CD8-positive, alpha-beta memory T cell (primary cell): ENCODE measurements around the gene HNRNPD. TPM values are rescaled to one million over a fixed set of nuclear protein-coding genes. Genes with fewer than 3 reads are reported as not detected.
"Not testable (repeated sequence)": the region's sequence is repeated elsewhere in the genome, so short reads cannot be mapped to it uniquely, and the experiment has no call there.

Experiments
- CTCF ChIA-PET: fragments of 350-600 bp; sonication (Branson Sonifier 250); formaldehyde crosslinking; loops from one replicate; lab custom pipeline; 2021; ENCODE audit warnings: antibody characterized with exemption; lab: Charles Lee
- POLR2A ChIA-PET: fragments of 350-600 bp; sonication (Branson Sonifier 250); formaldehyde crosslinking; loops from one replicate; lab custom pipeline; 2021; ENCODE audit warnings: antibody characterized with exemption; lab: Charles Lee
- DNase-seq, 5 donors: peaks; one replicate each; pipeline versions ENCODE4 v3.0.0 to v3.0.0-alpha.2; 2020 to 2022; ENCODE audit warnings: mixed read lengths in 1 of 5
- H3K27ac ChIP-seq: one replicate; pipeline ENCODE4 v1.7.0; 2013; ENCODE audit warnings: low read depth, mild to moderate bottlenecking, low read length, moderate library complexity
- H3K27me3 ChIP-seq: 2 replicates; pipeline ENCODE4 v1.7.0; 2013; ENCODE audit warnings: low read length, mild to moderate bottlenecking; ENCODE audit not compliant: insufficient read depth, poor library complexity, severe bottlenecking
- H3K36me3 ChIP-seq: 2 replicates; pipeline ENCODE4 v1.7.0; 2013; ENCODE audit warnings: mild to moderate bottlenecking, low read length, moderate library complexity; ENCODE audit not compliant: insufficient read depth
- H3K4me1 ChIP-seq: 2 replicates; pipeline ENCODE4 v1.7.0; 2013; ENCODE audit warnings: mild to moderate bottlenecking, low read length, moderate library complexity; ENCODE audit not compliant: insufficient read depth
- H3K4me3 ChIP-seq: 2 replicates; pipeline ENCODE4 v1.7.0; 2013; ENCODE audit warnings: mild to moderate bottlenecking, low read length
- H3K9me3 ChIP-seq: 2 replicates; pipeline ENCODE4 v1.7.0; 2013; ENCODE audit warnings: mild to moderate bottlenecking, low read length
- H3K27ac Mint-ChIP-seq, 8 donors: one replicate each; pipeline ENCODE4 v1.8.0; 2020 to 2021; ENCODE audit warnings: mixed read lengths in 8 of 8, mild to moderate bottlenecking in 6 of 8, inconsistent platforms in 3 of 8, moderate library complexity in 3 of 8
- H3K27me3 Mint-ChIP-seq, 2 donors: one replicate each; pipeline ENCODE4 v1.8.0; 2020 to 2021; ENCODE audit warnings: mixed read lengths in 2 of 2, mild to moderate bottlenecking in 1 of 2, moderate library complexity in 1 of 2
- H3K36me3 Mint-ChIP-seq, 3 donors: one replicate each; pipeline ENCODE4 v1.8.0; 2020 to 2021; ENCODE audit warnings: mixed read lengths in 3 of 3, inconsistent platforms in 1 of 3, mild to moderate bottlenecking in 1 of 3
- H3K4me1 Mint-ChIP-seq, 3 donors: one replicate each; pipeline ENCODE4 v1.8.0; 2020 to 2021; ENCODE audit warnings: mixed read lengths in 3 of 3, inconsistent platforms in 1 of 3, mild to moderate bottlenecking in 1 of 3
- H3K4me3 Mint-ChIP-seq, 7 donors: one replicate each; pipeline ENCODE4 v1.8.0; 2020 to 2021; ENCODE audit warnings: mixed read lengths in 7 of 7, mild to moderate bottlenecking in 6 of 7, moderate library complexity in 4 of 7, inconsistent platforms in 2 of 7
- H3K9me3 Mint-ChIP-seq, 5 donors: one replicate each; pipeline ENCODE4 v1.8.0; 2020 to 2022; ENCODE audit warnings: mixed read lengths in 5 of 5, mild to moderate bottlenecking in 3 of 5, moderate library complexity in 2 of 5, inconsistent platforms in 1 of 5
- polyA plus RNA-seq: library from polyadenylated mRNA; unstranded; fragments of 300-500 nt; fragmentation: Illumina TruSeq; gene quantifications from one replicate; pipeline ENCODE4 v1.2.3, GENCODE V29; 2021
- total RNA-seq, 2 experiments: library from RNA; stranded (reverse); gene quantifications; one replicate each; pipeline ENCODE4 v1.2.3, GENCODE V29; 2021

Gene HNRNPD
- total and polyA plus RNA-seq, 3 experiments from 2014 or later: 271 to 475 (median 452) TPM

GRCh38 chr4:82372517-82373485, 990 bp downstream of the HNRNPD start:
- Mint-ChIP-seq H3K4me3 (peak overlapping the region; percentile 94 to 99 (median 98)), H3K27ac (peak overlapping the region; percentile 96 to 100 (median 99)), H3K9me3 (no peaks in the 10 kb centered on the region), H3K36me3 (peaks cover 0 to 60% (median 8%) of the 10 kb centered on the region in 3 donors), H3K27me3 (peaks cover 0 to 11% of the 10 kb centered on the region in 2 donors), H3K4me1 (peaks cover 55 to 71% (median 69%) of the 10 kb centered on the region in 3 donors)
- peaks cover 58% of the 10 kb centered on the region for H3K4me1 ChIP-seq
- H3K9me3 ChIP-seq: no peaks in the 10 kb centered on the region
- H3K4me3 ChIP-seq: peak overlapping the region; percentile 78
- peak overlapping the region; percentile 92 for H3K27ac ChIP-seq
- ChIA-PET POLR2A (interaction anchor here (0.8 to 2.3 kb wide), 3 partner anchors 56 to 1084 kb away, joined by 3 to 31 read pairs (median 4); partner anchors contain the start of gene HNRNPDL), CTCF (interaction anchor here (1.5 to 4.9 kb wide), 4 partner anchors 12 to 104 kb away, joined by 3 to 31 read pairs (median 8); partner anchors contain the start of gene HNRNPDL)
- peak; percentile 60 to 76 (median 63) for DNase-seq
- H3K36me3 ChIP-seq: peaks cover 8% of the 10 kb centered on the region
- no peaks in the 10 kb centered on the region for H3K27me3 ChIP-seq

- peaks cover 0 to 11% of the 10 kb centered on the region in 2 donors for H3K27me3 Mint-ChIP-seq
- peaks cover 65 to 78% (median 78%) of the 10 kb centered on the region in 3 donors for H3K4me1 Mint-ChIP-seq
- peak overlapping the region; percentile 92 for H3K27ac ChIP-seq
Observed at GRCh38 chr4:82371497-82371896, 2.3 kb downstream of the HNRNPD start.

GRCh38 chr4:82367438-82368097, 6.2 kb downstream of the HNRNPD start:
- CTCF ChIA-PET: interaction anchor here (2.1 to 2.5 kb wide), 2 partner anchors 11 to 13 kb away, joined by 6 to 9 read pairs; no protein-coding TSS in a partner anchor
- no peak for DNase-seq
- peaks cover 0 to 1% of the 10 kb centered on the region in 2 donors for H3K27me3 Mint-ChIP-seq
- Histone ChIP-seq H3K27ac (no peak overlapping the region), H3K9me3 (no peaks in the 10 kb centered on the region), H3K4me3 (no peak overlapping the region), H3K36me3 (peaks cover 13% of the 10 kb centered on the region), H3K4me1 (peaks cover 91% of the 10 kb centered on the region), H3K27me3 (no peaks in the 10 kb centered on the region)
- peak overlapping the region; percentile 41 to 99 (median 53) for H3K4me3 Mint-ChIP-seq
- H3K4me1 Mint-ChIP-seq: peaks cover 83 to 98% (median 97%) of the 10 kb centered on the region in 3 donors
- H3K9me3 Mint-ChIP-seq: no peaks in the 10 kb centered on the region
- H3K36me3 Mint-ChIP-seq: peaks cover 0 to 78% (median 8%) of the 10 kb centered on the region in 3 donors
- H3K27ac Mint-ChIP-seq: peak overlapping the region; percentile 11 to 86 (median 63)
- POLR2A ChIA-PET: interaction anchor here (0.6 to 0.9 kb wide), 2 partner anchors 62 to 757 kb away, joined by 3 to 4 read pairs; no protein-coding TSS in a partner anchor

More at GRCh38 chr4:82371497-82371896, 2.3 kb downstream of the HNRNPD start:
- peaks cover 13% of the 10 kb centered on the region for H3K36me3 ChIP-seq
- ChIA-PET CTCF (interaction anchor here (1.5 to 4.9 kb wide), 4 partner anchors 11 to 103 kb away, joined by 3 to 31 read pairs (median 8); partner anchors contain the start of gene HNRNPDL), POLR2A (interaction anchor here (1.2 to 2.3 kb wide), 2 partner anchors 58 to 60 kb away, joined by 4 to 31 read pairs; partner anchors contain the start of gene HNRNPDL)
- DNase-seq: no peak
- no peaks in the 10 kb centered on the region for H3K27me3 ChIP-seq
- H3K4me3 Mint-ChIP-seq: peak overlapping the region; percentile 94 to 99 (median 98)
- no peaks in the 10 kb centered on the region for H3K9me3 Mint-ChIP-seq
- peaks cover 69% of the 10 kb centered on the region for H3K4me1 ChIP-seq
- H3K4me3 ChIP-seq: peak overlapping the region; percentile 78
- peaks cover 0 to 72% (median 5%) of the 10 kb centered on the region in 3 donors for H3K36me3 Mint-ChIP-seq
- H3K9me3 ChIP-seq: no peaks in the 10 kb centered on the region
- peak overlapping the region; percentile 63 to 100 (median 99) for H3K27ac Mint-ChIP-seq

- peaks cover 87 to 99% (median 98%) of the 10 kb centered on the region in 3 donors for H3K4me1 Mint-ChIP-seq
- not testable (repeated sequence) for H3K9me3 ChIP-seq, DNase-seq, H3K27ac ChIP-seq, H3K4me3 ChIP-seq, H3K9me3 Mint-ChIP-seq, H3K27me3 Mint-ChIP-seq, H3K27me3 ChIP-seq
- Histone ChIP-seq H3K36me3 (peaks cover 13% of the 10 kb centered on the region), H3K4me1 (peaks cover 94% of the 10 kb centered on the region)
- H3K27ac Mint-ChIP-seq: peak overlapping the region; percentile 46 to 82 (median 64)
- peak overlapping the region in 6 of 7 donors; percentile 48 to 99 (median 64) for H3K4me3 Mint-ChIP-seq
- H3K36me3 Mint-ChIP-seq: peaks cover 0 to 74% (median 5%) of the 10 kb centered on the region in 3 donors
- ChIA-PET POLR2A (interaction anchor here (0.8 kb wide), 1 partner anchor 58 kb away, joined by 3 read pairs; no protein-coding TSS in a partner anchor), CTCF (interaction anchor here (0.8 to 2.5 kb wide), 3 partner anchors 9 to 63 kb away, joined by 4 to 9 read pairs (median 6); no protein-coding TSS in a partner anchor)
Observed at GRCh38 chr4:82366431-82366830, 7.4 kb downstream of the HNRNPD start.

GRCh38 chr4:82363896-82364487, 9.8 kb downstream of the HNRNPD start:
- Histone ChIP-seq H3K9me3 (no peaks in the 10 kb centered on the region), H3K27ac (no peak overlapping the region), H3K4me1 (peaks cover 95% of the 10 kb centered on the region), H3K36me3 (peaks cover 12% of the 10 kb centered on the region), H3K4me3 (no peak overlapping the region), H3K27me3 (no peaks in the 10 kb centered on the region)
- H3K27me3 Mint-ChIP-seq: no peaks in the 10 kb centered on the region
- POLR2A ChIA-PET: no interaction called here
- H3K36me3 Mint-ChIP-seq: peaks cover 0 to 65% (median 9%) of the 10 kb centered on the region in 3 donors
- H3K9me3 Mint-ChIP-seq: no peaks in the 10 kb centered on the region
- H3K4me1 Mint-ChIP-seq: peaks cover 90 to 99% (median 98%) of the 10 kb centered on the region in 3 donors
- H3K27ac Mint-ChIP-seq: peak overlapping the region; percentile 57 to 83 (median 74)
- no peak for DNase-seq
- H3K4me3 Mint-ChIP-seq: peak overlapping the region in 5 of 7 donors; percentile 10 to 68 (median 46)
- CTCF ChIA-PET: no interaction called here

- H3K36me3 Mint-ChIP-seq: peaks cover 0 to 65% (median 10%) of the 10 kb centered on the region in 3 donors
- ChIA-PET CTCF (no interaction called here), POLR2A (interaction anchor here (1.6 kb wide), 1 partner anchor 67 kb away, joined by 3 read pairs; no protein-coding TSS in a partner anchor)
- peak overlapping the region; percentile 11 to 95 (median 66) for H3K27ac Mint-ChIP-seq
- H3K9me3 Mint-ChIP-seq: no peaks in the 10 kb centered on the region
- Histone ChIP-seq H3K27me3 (no peaks in the 10 kb centered on the region), H3K9me3 (no peaks in the 10 kb centered on the region), H3K4me3 (no peak overlapping the region), H3K27ac (no peak overlapping the region), H3K4me1 (peaks cover 94% of the 10 kb centered on the region), H3K36me3 (peaks cover 10% of the 10 kb centered on the region)
- H3K27me3 Mint-ChIP-seq: peaks cover 0 to 1% of the 10 kb centered on the region in 2 donors
- DNase-seq: no peak
- peaks cover 90 to 98% (median 98%) of the 10 kb centered on the region in 3 donors for H3K4me1 Mint-ChIP-seq
- peak overlapping the region in 6 of 7 donors; percentile 15 to 82 (median 42) for H3K4me3 Mint-ChIP-seq
Observed at GRCh38 chr4:82362565-82362964, 11.2 kb downstream of the HNRNPD start.
